G401.6 (cell line): ENCODE results near the gene LRRC7.
A peak's percentile ranks its signal among the peaks of the same experiment; 100 is the strongest.

Experiments
- FAIRE-seq: peaks from 2 replicates; lab custom pipeline; 2012; peaks lifted over from hg19 to GRCh38; lab: Jason Lieb, UNC

Gene LRRC7

GRCh38 chr1:70093250-70093975 is 525.7 kb downstream of the LRRC7 start:
- FAIRE-seq, result no peak

GRCh38 chr1:70101231-70101630 is 533.5 kb downstream of the LRRC7 start:
- FAIRE-seq, result no peak

- no peak for FAIRE-seq
These were observed 534.1 kb downstream of the LRRC7 start for GRCh38 chr1:70101774-70102173.

GRCh38 chr1:70103770-70104169 is 536.0 kb downstream of the LRRC7 start:
- FAIRE-seq, result no peak

- no peak for FAIRE-seq
These were observed 541.5 kb downstream of the LRRC7 start for GRCh38 chr1:70109241-70109640.

- FAIRE-seq, result peak; percentile 11
These were observed 545.1 kb downstream of the LRRC7 start for GRCh38 chr1:70112838-70113237.

- no peak for FAIRE-seq
These were observed 547.6 kb downstream of the LRRC7 start for GRCh38 chr1:70115315-70115714.

- no peak for FAIRE-seq
These were observed 549.3 kb downstream of the LRRC7 start for GRCh38 chr1:70117046-70117445.

GRCh38 chr1:70134148-70134547 is 566.4 kb downstream of the LRRC7 start:
- FAIRE-seq, result no peak

GRCh38 chr1:70140343-70140742 is 572.6 kb downstream of the LRRC7 start:
- FAIRE-seq, result no peak

GRCh38 chr1:70140894-70141293 is 573.2 kb downstream of the LRRC7 start:
- no peak for FAIRE-seq

GRCh38 chr1:70142075-70142474 is 574.4 kb downstream of the LRRC7 start:
- FAIRE-seq, result no peak

GRCh38 chr1:70143048-70143659 is 575.4 kb downstream of the LRRC7 start:
- no peak for FAIRE-seq

- no peak for FAIRE-seq
These were observed 578.8 kb downstream of the LRRC7 start for GRCh38 chr1:70146488-70146887.

GRCh38 chr1:70150444-70150843 is 582.7 kb downstream of the LRRC7 start:
- no peak for FAIRE-seq

GRCh38 chr1:70153739-70154138 is 586.0 kb downstream of the LRRC7 start:
- FAIRE-seq, result no peak

- no peak for FAIRE-seq
These were observed 588.9 kb downstream of the LRRC7 start for GRCh38 chr1:70156529-70157120.

- no peak for FAIRE-seq
These were observed 596.6 kb downstream of the LRRC7 start for GRCh38 chr1:70164350-70164749.

GRCh38 chr1:70168283-70168682 is 600.6 kb downstream of the LRRC7 start:
- no peak for FAIRE-seq

- no peak for FAIRE-seq
These were observed 601.5 kb downstream of the LRRC7 start for GRCh38 chr1:70169018-70169839.

GRCh38 chr1:70171512-70171911 is 603.8 kb downstream of the LRRC7 start:
- no peak for FAIRE-seq
